A549 (cell line): ENCODE measurements around the gene ALKBH6. TPM values are rescaled to one million over a fixed set of nuclear protein-coding genes. Genes with fewer than 3 reads are reported as not detected.

Experiments
- ATAC-seq, 2 experiments: fragments of 200-7000 bp in 1 of 2; fragments of >200 bp in 1 of 2; cut with Nextera tagmentation in 1 of 2; cut with Tn5 transposase in 1 of 2; 3 replicates each; pipeline versions ENCODE4 v1.8.0 to v1.9.1; 2018 to 2020; ENCODE audit warnings: mild to moderate bottlenecking in 1 of 2, moderate library complexity in 1 of 2
- CTCF ChIA-PET: fragments of 300-600 bp; sonication (Branson Sonifier 250); formaldehyde crosslinking; extraction: SDS; loops from one replicate; lab custom pipeline; 2021; ENCODE audit warnings: antibody characterized with exemption, inconsistent platforms; lab: Yijun Ruan, JAX
- POLR2A ChIA-PET: fragments of 350-600 bp; formaldehyde crosslinking; extraction: SDS; loops from one replicate; lab custom pipeline; 2021; ENCODE audit warnings: antibody characterized with exemption, inconsistent platforms; lab: Yijun Ruan, JAX
- DNase-seq, 2 experiments: peaks; one replicate each; pipeline versions ENCODE4 v3.0.0 to v3.0.0-alpha.2; 2011 to 2016; ENCODE audit warnings: low read depth in 1 of 2, low spot score in 1 of 2
- FAIRE-seq: peaks from 2 replicates; lab custom pipeline; 2011; peaks lifted over from hg19 to GRCh38; lab: Jason Lieb, UNC
- H3K27ac ChIP-seq, 2 experiments: fragments of >200 bp; sonication (Bioruptor Twin); formaldehyde crosslinking; 3 replicates each; pipeline ENCODE4 v1.5.1; 2016 to 2017
- H3K4me1 ChIP-seq: fragments of >200 bp; sonication (Bioruptor Twin); formaldehyde crosslinking; 3 replicates; pipeline ENCODE4 v1.6.1; 2016
- H3K4me2 ChIP-seq: fragments of >200 bp; sonication (Bioruptor Twin); formaldehyde crosslinking; 3 replicates; pipeline ENCODE4 v1.6.1; 2016
- H3K4me3 ChIP-seq: fragments of >200 bp; sonication (Bioruptor Twin); formaldehyde crosslinking; 3 replicates; pipeline ENCODE4 v1.5.1; 2016
- H3K9me3 ChIP-seq: fragments of >200 bp; sonication (Bioruptor Twin); formaldehyde crosslinking; 3 replicates; pipeline ENCODE4 v1.6.1; 2016
- BHLHE40 ChIP-seq: IDR thresholded peaks from 2 replicates; pipeline ENCODE4 v1.6.1; 2012; ENCODE audit warnings: low read depth, low read length, inconsistent platforms
- CHD2 ChIP-seq: fragments of 150-350 bp; IDR thresholded peaks from 2 replicates; pipeline ENCODE4 v1.6.1; 2014; ENCODE audit warnings: low read length; ENCODE audit not compliant: partially characterized antibody
- CTCF ChIP-seq: fragments of >200 bp; sonication (Bioruptor Twin); formaldehyde crosslinking; IDR thresholded peaks from 3 replicates; pipeline ENCODE4 v1.5.1; 2016
- EP300 ChIP-seq, 2 experiments: fragments of >200 bp; sonication (Bioruptor Twin); formaldehyde crosslinking; IDR thresholded peaks; 2 replicates in 1 of 2; 3 replicates in 1 of 2; pipeline ENCODE4 v1.6.1; 2016 to 2017
- HDAC2 ChIP-seq: fragments of 200-600 bp; sonication (generic); IDR thresholded peaks from 2 replicates; pipeline ENCODE4 v1.6.1; 2016
- HOXA7 ChIP-seq: fragments of 250-450 bp; sonication (Bioruptor Pico); IDR thresholded peaks from 2 replicates; pipeline ENCODE4 v1.5.0; 2020; ENCODE audit warnings: mild to moderate bottlenecking, moderate library complexity
- MAFK ChIP-seq: fragments of 450-650 bp; IDR thresholded peaks from 2 replicates; pipeline ENCODE4 v1.6.1; 2014; ENCODE audit not compliant: partially characterized antibody
- MAZ ChIP-seq: fragments of 150-350 bp; IDR thresholded peaks from 2 replicates; pipeline ENCODE4 v1.6.1; 2014; ENCODE audit warnings: antibody characterized with exemption, low read depth, low read length, borderline replicate concordance
- MYC ChIP-seq: IDR thresholded peaks from 2 replicates; pipeline ENCODE4 v1.6.1; 2012; ENCODE audit warnings: mild to moderate bottlenecking, inconsistent platforms, low read length, improper control_type of control experiment, borderline replicate concordance
- NPAS2 ChIP-seq: fragments of 250-450 bp; sonication (Bioruptor Pico); IDR thresholded peaks from 2 replicates; pipeline ENCODE4 v1.8.0; 2022; ENCODE audit warnings: mild to moderate bottlenecking, moderate library complexity, borderline replicate concordance
- PBX3 ChIP-seq: IDR thresholded peaks from 2 replicates; pipeline ENCODE4 v1.6.1; 2012
- POLR2A ChIP-seq: IDR thresholded peaks from 2 replicates; pipeline ENCODE4 v1.6.1; 2012; ENCODE audit warnings: mild to moderate bottlenecking, low read length
- POLR2AphosphoS2 ChIP-seq: conservative IDR thresholded peaks from 2 replicates; pipeline ENCODE4 v1.6.1; 2012; ENCODE audit warnings: low read length, improper control_type of control experiment, inconsistent platforms
- REST ChIP-seq: fragments of 200-600 bp; sonication (generic); IDR thresholded peaks from 2 replicates; pipeline ENCODE4 v1.6.1; 2016; ENCODE audit warnings: antibody characterized with exemption, mild to moderate bottlenecking, moderate library complexity
- SMC3 ChIP-seq: fragments of >200 bp; sonication (Bioruptor Twin); formaldehyde crosslinking; IDR thresholded peaks from 3 replicates; pipeline ENCODE4 v1.6.1; 2018; ENCODE audit warnings: inconsistent platforms
- SREBF2 ChIP-seq: fragments of 450-650 bp; IDR thresholded peaks from 2 replicates; pipeline ENCODE4 v1.6.1; 2014; ENCODE audit warnings: mild to moderate bottlenecking, moderate library complexity
- TP53 ChIP-seq: fragments of 250-450 bp; sonication (Bioruptor Pico); IDR thresholded peaks from 2 replicates; pipeline ENCODE4 v1.5.0; 2021; ENCODE audit warnings: mild to moderate bottlenecking, moderate library complexity
- USF2 ChIP-seq: fragments of 450-650 bp; IDR thresholded peaks from 2 replicates; pipeline ENCODE4 v1.6.1; 2014; ENCODE audit warnings: antibody characterized with exemption
- ZC3H11A ChIP-seq: fragments of 450-650 bp; IDR thresholded peaks from 2 replicates; pipeline ENCODE4 v1.6.1; 2014; ENCODE audit warnings: antibody characterized with exemption, mild to moderate bottlenecking
- ZFP36 ChIP-seq: fragments of 450-650 bp; IDR thresholded peaks from 2 replicates; pipeline ENCODE4 v1.6.1; 2014; ENCODE audit warnings: borderline replicate concordance; ENCODE audit not compliant: partially characterized antibody
- WGBS: methylation state at CpG from one replicate; pipeline ENCODE4 v1.1.6; 2017; ENCODE audit errors: missing lambda C conversion rate; 5-methylcytosine and 5-hydroxymethylcytosine counted together
- polyA plus RNA-seq, 4 experiments: library from polyadenylated mRNA; depleted of rRNA in 3 of 4; stranded (reverse); fragments of >200 nt; fragmentation: RNase III in 1 of 4; extraction: RNeasy Plus Mini Kit Qiagen cat#74134 plus additional on column Dnase treatment in 1 of 4; gene quantifications; 2 replicates in 3 of 4; 3 replicates in 1 of 4; pipeline ENCODE4 v1.2.3, GENCODE V29; 2011 to 2017

Gene ALKBH6
- polyA plus RNA-seq, 2 of the 4 experiments (the other 2 are of a cell fraction), result 34.2 to 47.1 TPM

GRCh38 chr19:36027696-36028095 is 13.7 kb upstream of the ALKBH6 start:
- peak; percentile 73 for FAIRE-seq
- H3K9me3 ChIP-seq, result no peaks in the 10 kb centered on the region
- ChIA-PET CTCF (interaction anchor here (1.0 to 2.6 kb wide), 3 partner anchors 10 to 16 kb away, joined by 3 to 10 read pairs (median 4); no protein-coding TSS in a partner anchor), POLR2A (no interaction called here)
- TF ChIP-seq PBX3 (no peak), REST (no peak), MAZ (no peak), SMC3 (no peak), USF2 (no peak)
- DNase-seq, result no peak
- no peaks in the 10 kb centered on the region for H3K4me1 ChIP-seq
- 94% methylated on average over 6 of the region's 6 CpGs for WGBS
- no peak overlapping the region for H3K4me2 ChIP-seq
- H3K4me3 ChIP-seq, result no peak overlapping the region
- no peak for ATAC-seq
- no peak overlapping the region for H3K27ac ChIP-seq

GRCh38 chr19:36026091-36026876 is 12.3 kb upstream of the ALKBH6 start:
- H3K4me2 ChIP-seq, result no peak overlapping the region
- no peak for DNase-seq
- H3K9me3 ChIP-seq, result no peaks in the 10 kb centered on the region
- H3K4me3 ChIP-seq, result no peak overlapping the region
- no peak for ATAC-seq
- TF ChIP-seq MYC, result no peak
- no peak for TF ChIP-seq SREBF2
- TF ChIP-seq EP300 (IDR thresholded peaks at IDR 0.05), result no peak
- no peak for TF ChIP-seq ZC3H11A
- TF ChIP-seq MAFK, result no peak
- no peak for TF ChIP-seq NPAS2 (CRISPR knock-in tag)
- TF ChIP-seq BHLHE40, result no peak
- no peak for TF ChIP-seq USF2
- TF ChIP-seq HOXA7 (CRISPR knock-in tag), result no peak
- no peak for TF ChIP-seq ZFP36
- no peak for TF ChIP-seq POLR2AphosphoS2
- TF ChIP-seq POLR2A, result no peak
- no peak for TF ChIP-seq TP53 (CRISPR knock-in tag)
- no peak for TF ChIP-seq CHD2
- TF ChIP-seq HDAC2, result no peak
- TF ChIP-seq CTCF, result no peak
- TF ChIP-seq, all 56 proteins: peak for 0
- no peak overlapping the region for H3K27ac ChIP-seq
- no peaks in the 10 kb centered on the region for H3K4me1 ChIP-seq
- 91% methylated on average over 49 of the region's 49 CpGs for WGBS
- FAIRE-seq, result no peak
- ChIA-PET CTCF (interaction anchor here (1.1 kb wide), 1 partner anchor 42 kb away, joined by 3 read pairs; no protein-coding TSS in a partner anchor), POLR2A (no interaction called here)
